Heart right ventricle (tissue), 16 donors: ENCODE data around the gene CDKAL1. TPM values are rescaled to one million over a fixed set of nuclear protein-coding genes. Genes with fewer than 3 reads are reported as not detected.

Source experiments
- ATAC-seq, 8 donors: fragments of 200-7000 bp; cut with Tn5 transposase; one replicate each; pipeline ENCODE4 v1.9.1; 2020; ENCODE audit warnings: mild to moderate bottlenecking in 8 of 8, moderate library complexity in 8 of 8, moderate number of reproducible peaks in 1 of 8
- DNase-seq, 2 donors: peaks; one replicate each; pipeline ENCODE4 v3.0.0-alpha.2; 2020
- H3K27ac ChIP-seq, 10 donors: fragments of 200-600 bp; sonication (generic) in 2 of 10; one replicate each; pipeline versions ENCODE4 v1.5.0 to v1.8.0; 2020 to 2022; ENCODE audit warnings: mild to moderate bottlenecking in 3 of 10
- H3K27me3 ChIP-seq, 7 donors: fragments of 200-600 bp; one replicate each; pipeline ENCODE4 v1.8.0; 2021 to 2022; ENCODE audit warnings: mild to moderate bottlenecking in 2 of 7
- H3K36me3 ChIP-seq, 9 donors: fragments of 200-600 bp; sonication (generic) in 1 of 9; one replicate each; pipeline versions ENCODE4 v1.5.0 to v1.8.0; 2020 to 2022; ENCODE audit warnings: mild to moderate bottlenecking in 2 of 9
- H3K4me1 ChIP-seq, 9 donors: fragments of 200-600 bp; sonication (generic) in 1 of 9; one replicate each; pipeline versions ENCODE4 v1.5.0 to v1.8.0; 2020 to 2022; ENCODE audit warnings: mild to moderate bottlenecking in 4 of 9
- H3K4me3 ChIP-seq, 10 donors: fragments of 200-600 bp; sonication (generic) in 2 of 10; one replicate each; pipeline versions ENCODE4 v1.5.0 to v1.8.0; 2020 to 2022; ENCODE audit warnings: mild to moderate bottlenecking in 7 of 10, moderate library complexity in 2 of 10
- H3K9me3 ChIP-seq, 11 donors: fragments of 200-600 bp in 10 of 11; sonication (generic) in 2 of 11; one replicate each; pipeline versions ENCODE4 v1.5.0 to v1.8.0; 2013 to 2022; ENCODE audit warnings: mild to moderate bottlenecking in 2 of 11, control low read depth in 1 of 11, moderate library complexity in 1 of 11
- whole genome bisulfite sequencing, 2 donors: extraction: QIAGEN DNeasy Blood & Tissue Kit; methylation state at CpG; one replicate each; pipeline ENCODE4 v1.1.7; 2013; ENCODE audit warnings: inconsistent platforms in 1 of 2; 5-methylcytosine and 5-hydroxymethylcytosine counted together
- intact Hi-C, 10 donors: fragments of 100-400 bp; cut with DNase I; formaldehyde crosslinking; loops; one replicate each; pipeline versions ENCODE4 v1.11.1 to v1.14.2; 2022
- polyA plus RNA-seq, 2 donors: library from polyadenylated mRNA; stranded (reverse); fragments of 200-250 nt; gene quantifications; one replicate each; pipeline ENCODE4 v1.2.3, GENCODE V29; 2013
- total RNA-seq, 10 donors: library from RNA; stranded (reverse); fragmentation: NEBNext Ultra II Directional in 3 of 10; extraction: Animal tissue kit (Norgen Biotek cat#: 25700) in 3 of 10; gene quantifications; one replicate each; pipeline versions ENCODE4 v1.2.1 to v1.2.4, GENCODE V29; 2021 to 2023
- TF ChIP-seq, protein P1 (sequence below), 9 donors: fragments of 200-600 bp; sonication (generic) in 2 of 9; IDR thresholded peaks; one replicate each; pipeline versions ENCODE4 v1.5.0 to v1.8.0; 2021 to 2022; ENCODE audit warnings: antibody characterized with exemption in 9 of 9, mild to moderate bottlenecking in 5 of 9, moderate library complexity in 1 of 9
- donor health status: Arrhythmogenic right ventricular cardiomyopathy.
- donor health status: ischemic (EF 13 %, LVEDD 7.1; RV severe dilation, severe dysfunction).
- donor health status: healthy with polysubstance abuse.
- donor health status: DM: no; HTN: yes; CAD: no.
- donor health status: DM: no; HTN: no; CAD: no.
- donor health status: ischemic (EF 25% LVEDD 6.9; RV normal size, moderate dysfunction).
- donor health status: ischemic (EF 25% LVEDD 5.7; RV mildly dilated, moderate dysfunction).
- donor health status: healthy.
- donor health status: DM: yes; HTN: yes; CAD: no.
- donor health status: Ischemic cardiomyopathy.
- donor health status: ischemic (EF 35%, LVEDD 5.7; RV mildly dilated, moderate dysfunction).
- donor health status: nonischemic (EF 11% LVEDD 7.7; RV severe dilation, severe dysfunction).
- donor health status: DM: yes; HTN: yes; CAD: no.
- donor health status: PGD.
- donor health status: ischemic (EF 29% LVEDD 5.4; RV normal size, mild dysfunction).
- donor health status: nonischemic (EF 23%, LVEDD 6.1; RV moderate dilation, normal function).

CDKAL1 gene
- total and polyA plus RNA-seq, 12 donors = 3.2 to 14.0 (median 10.6) TPM

DNA sequence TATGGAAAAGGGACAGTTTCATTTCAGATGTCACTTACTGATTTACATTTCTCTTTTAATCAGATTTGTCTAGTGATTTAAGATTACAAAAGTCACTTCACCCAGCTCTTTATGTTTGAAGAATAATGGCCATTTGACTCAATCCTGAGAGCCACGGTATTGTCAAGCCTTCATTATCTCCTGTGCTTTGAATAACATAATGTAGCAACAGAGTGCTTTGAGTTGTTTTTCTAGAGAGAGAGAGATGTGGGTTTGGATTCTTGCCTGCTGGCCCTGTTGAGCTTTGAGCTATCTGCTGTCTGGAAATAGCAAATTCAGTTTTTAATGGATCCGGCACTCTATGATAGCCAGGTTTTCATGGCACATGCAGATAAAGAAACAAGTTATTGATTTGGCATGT, 580.9 kb downstream of the CDKAL1 start:
- no peaks in the 10 kb centered on the region for H3K9me3 ChIP-seq
- peak in 3 of 8 donors; percentile 51 to 61 (median 52) for ATAC-seq
- peak in 1 of 2 donors; percentile 9 for DNase-seq
- TF ChIP-seq, protein P1, sequence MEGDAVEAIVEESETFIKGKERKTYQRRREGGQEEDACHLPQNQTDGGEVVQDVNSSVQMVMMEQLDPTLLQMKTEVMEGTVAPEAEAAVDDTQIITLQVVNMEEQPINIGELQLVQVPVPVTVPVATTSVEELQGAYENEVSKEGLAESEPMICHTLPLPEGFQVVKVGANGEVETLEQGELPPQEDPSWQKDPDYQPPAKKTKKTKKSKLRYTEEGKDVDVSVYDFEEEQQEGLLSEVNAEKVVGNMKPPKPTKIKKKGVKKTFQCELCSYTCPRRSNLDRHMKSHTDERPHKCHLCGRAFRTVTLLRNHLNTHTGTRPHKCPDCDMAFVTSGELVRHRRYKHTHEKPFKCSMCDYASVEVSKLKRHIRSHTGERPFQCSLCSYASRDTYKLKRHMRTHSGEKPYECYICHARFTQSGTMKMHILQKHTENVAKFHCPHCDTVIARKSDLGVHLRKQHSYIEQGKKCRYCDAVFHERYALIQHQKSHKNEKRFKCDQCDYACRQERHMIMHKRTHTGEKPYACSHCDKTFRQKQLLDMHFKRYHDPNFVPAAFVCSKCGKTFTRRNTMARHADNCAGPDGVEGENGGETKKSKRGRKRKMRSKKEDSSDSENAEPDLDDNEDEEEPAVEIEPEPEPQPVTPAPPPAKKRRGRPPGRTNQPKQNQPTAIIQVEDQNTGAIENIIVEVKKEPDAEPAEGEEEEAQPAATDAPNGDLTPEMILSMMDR (IDR thresholded peaks at IDR 0.05) = no peak
- H3K36me3 ChIP-seq = no peaks in the 10 kb centered on the region
- no peak overlapping the region for H3K4me3 ChIP-seq
- no peaks in the 10 kb centered on the region for H3K27me3 ChIP-seq
- intact Hi-C loops = no loop called here
- WGBS, 2 donors = 13 to 28% methylated on average over 2 of the region's 2 CpGs
- no peak overlapping the region for H3K27ac ChIP-seq
- peaks cover 0 to 17% (median 7%) of the 10 kb centered on the region in 9 donors for H3K4me1 ChIP-seq

DNA sequence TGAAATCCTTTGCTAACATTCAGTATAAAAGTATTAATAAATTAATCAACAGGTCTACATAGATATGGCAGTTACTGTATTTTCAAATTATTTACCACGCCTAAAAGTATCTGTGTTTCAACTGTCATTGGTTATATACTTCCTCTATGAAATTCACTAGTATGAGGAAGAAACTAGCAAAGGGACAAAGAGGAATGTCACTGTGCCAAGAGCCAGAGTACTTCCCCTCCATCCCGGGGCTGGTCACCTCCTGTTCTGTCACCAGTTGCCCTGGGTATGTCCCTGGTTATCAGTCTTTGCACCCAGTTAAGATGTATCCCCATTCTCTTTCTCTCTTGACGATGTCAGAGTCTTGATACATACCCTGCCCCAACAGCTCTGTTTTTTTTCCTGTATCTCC, 582.5 kb downstream of the CDKAL1 start:
- Histone ChIP-seq H3K4me1 (peaks cover 0 to 13% (median 5%) of the 10 kb centered on the region in 9 donors), H3K27me3 (no peaks in the 10 kb centered on the region), H3K27ac (no peak overlapping the region), H3K9me3 (no peaks in the 10 kb centered on the region), H3K36me3 (no peaks in the 10 kb centered on the region), H3K4me3 (no peak overlapping the region)
- DNase-seq (no peak), ATAC-seq (no peak)
- TF ChIP-seq, protein P1 (IDR thresholded peaks at IDR 0.05) = no peak
- 81 to 90% methylated on average over 3 of the region's 3 CpGs for WGBS, 2 donors
- intact Hi-C loops = no loop called here

DNA sequence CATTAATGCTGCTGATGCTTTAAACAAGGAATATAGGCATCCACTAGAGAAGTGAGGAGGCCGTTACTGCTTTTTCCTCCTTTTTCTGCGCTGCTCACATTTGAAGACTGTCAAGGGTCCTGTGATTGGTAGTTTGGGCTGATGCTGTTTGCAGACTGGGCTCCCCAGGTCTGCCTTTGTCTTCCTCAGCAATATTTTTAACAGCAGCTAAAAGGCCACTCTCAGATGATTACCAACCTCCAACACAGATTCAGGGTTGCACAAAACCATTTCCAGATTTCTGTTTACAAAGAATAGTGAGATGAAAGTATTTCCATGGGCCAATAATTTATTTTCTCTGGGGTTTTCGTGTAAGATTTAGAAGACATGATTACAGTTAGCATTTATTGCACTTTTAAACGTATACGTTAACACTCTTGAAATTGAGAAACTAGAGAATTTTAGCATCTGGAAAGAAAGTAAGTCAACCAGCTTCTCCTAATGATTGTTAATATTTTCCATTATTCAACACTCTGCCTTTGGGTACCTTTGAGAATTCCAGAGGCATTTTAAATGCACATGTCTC, 584.0 kb downstream of the CDKAL1 start:
- 95 to 97% methylated on average over 5 of the region's 5 CpGs for WGBS, 2 donors
- ATAC-seq = no peak
- Histone ChIP-seq H3K27me3 (no peaks in the 10 kb centered on the region), H3K27ac (no peak overlapping the region), H3K9me3 (no peaks in the 10 kb centered on the region), H3K36me3 (no peaks in the 10 kb centered on the region), H3K4me1 (peaks cover 0 to 13% (median 5%) of the 10 kb centered on the region in 9 donors), H3K4me3 (no peak overlapping the region)
- DNase-seq = no peak
- TF ChIP-seq, protein P1 (IDR thresholded peaks at IDR 0.05) = no peak
- intact Hi-C loops = no loop called here

DNA sequence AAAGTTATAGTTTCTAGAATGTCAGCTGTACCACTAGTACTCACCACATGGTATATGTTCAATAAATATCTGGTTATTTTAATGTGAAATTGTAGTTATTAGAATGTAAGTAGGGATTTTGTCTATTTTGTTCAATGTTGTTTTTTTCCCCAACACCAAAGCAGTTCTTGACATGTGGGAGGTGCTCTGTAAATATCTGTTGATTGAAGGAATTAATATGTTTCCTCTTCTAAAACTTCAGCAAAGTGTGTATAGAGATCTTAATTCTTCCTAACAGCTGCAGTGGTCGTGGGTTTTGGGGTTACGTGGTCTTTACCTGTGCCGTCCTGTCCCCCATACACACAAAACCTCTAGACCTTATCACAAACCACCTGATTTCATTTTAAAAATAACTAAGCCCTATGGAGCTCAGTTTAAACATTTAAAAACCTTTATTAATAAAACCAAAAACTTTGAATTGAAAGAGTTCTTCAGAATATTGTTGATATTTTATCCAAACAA, 587.4 kb downstream of the CDKAL1 start:
- ATAC-seq (no peak), DNase-seq (no peak)
- Histone ChIP-seq H3K27ac (no peak overlapping the region), H3K27me3 (no peaks in the 10 kb centered on the region), H3K36me3 (no peaks in the 10 kb centered on the region), H3K9me3 (no peaks in the 10 kb centered on the region), H3K4me3 (no peak overlapping the region), H3K4me1 (no peaks in the 10 kb centered on the region)
- TF ChIP-seq, protein P1 (IDR thresholded peaks at IDR 0.05) = no peak
- 90 to 93% methylated on average over 3 of the region's 3 CpGs for WGBS, 2 donors
- intact Hi-C loops = no loop called here
